NCI-H526 (cell line): Measurements from ENCODE around the gene GNG4.

ENCODE experiments used
- DNase-seq, 2 experiments: peaks; one replicate each; lab custom pipeline; 2025; lab: John Stamatoyannopoulos, UW

Gene GNG4

GRCh38 chr1:235533476-235534168, 116.0 kb downstream of the GNG4 start:
- DNase-seq, result no peak

GRCh38 chr1:235532360-235532759, 117.2 kb downstream of the GNG4 start:
- DNase-seq, result no peak

- DNase-seq, result no peak
Measured at GRCh38 chr1:235527196-235527814, 122.3 kb downstream of the GNG4 start.

GRCh38 chr1:235525314-235525713, 124.3 kb downstream of the GNG4 start:
- DNase-seq, result no peak

GRCh38 chr1:235516862-235517446, 132.6 kb downstream of the GNG4 start:
- DNase-seq, result peak in 1 of 2 experiments; percentile 12

GRCh38 chr1:235515844-235516512, 133.6 kb downstream of the GNG4 start:
- no peak for DNase-seq

- DNase-seq, result peak; percentile 37 to 57
Measured at GRCh38 chr1:235513495-235514366, 135.9 kb downstream of the GNG4 start.

- no peak for DNase-seq
Measured at GRCh38 chr1:235511470-235512240, 137.9 kb downstream of the GNG4 start.

- DNase-seq, result no peak
Measured at GRCh38 chr1:235510823-235511222, 138.8 kb downstream of the GNG4 start.

- DNase-seq, result no peak
Measured at GRCh38 chr1:235507623-235508022, 142.0 kb downstream of the GNG4 start.

GRCh38 chr1:235504494-235505222, 144.9 kb downstream of the GNG4 start:
- DNase-seq, result peak; percentile 91 to 98

- DNase-seq, result peak in 1 of 2 experiments; percentile 78
Measured at GRCh38 chr1:235504122-235504493, 145.5 kb downstream of the GNG4 start, which contains the start of gene B3GALNT2. B3GALNT2 (minus strand) TSS chr1:235504452; CDS start chr1:235504252, 200 bp downstream.

- DNase-seq, result peak; percentile 20 to 59
Measured at GRCh38 chr1:235503403-235504121, 146.0 kb downstream of the GNG4 start.

- peak in 1 of 2 experiments; percentile 0 for DNase-seq
Measured at GRCh38 chr1:235502601-235503402, 146.8 kb downstream of the GNG4 start.

GRCh38 chr1:235500971-235501540, 148.5 kb downstream of the GNG4 start:
- DNase-seq, result no peak
